Large intestine (tissue), 3 donors: Measurements from ENCODE around the gene EXOSC7. TPM values are rescaled to one million over a fixed set of nuclear protein-coding genes. Genes with fewer than 3 reads are reported as not detected.
"Not testable (repeated sequence)": the region's sequence is repeated elsewhere in the genome, so short reads cannot be mapped to it uniquely, and the experiment has no call there.

ENCODE experiments used
- DNase-seq, 2 donors: peaks; one replicate each; pipeline versions ENCODE4 v3.0.0 to v3.0.0-alpha.2; 2013
- H3K27ac ChIP-seq: one replicate; pipeline ENCODE4 v1.5.1; 2013; ENCODE audit warnings: low read length
- H3K27me3 ChIP-seq: 2 replicates; pipeline ENCODE4 v1.6.1; 2013; ENCODE audit warnings: low read length; ENCODE audit not compliant: control insufficient read depth, insufficient read depth
- H3K36me3 ChIP-seq: 2 replicates; pipeline ENCODE4 v1.6.1; 2013; ENCODE audit warnings: low read length; ENCODE audit not compliant: control insufficient read depth, insufficient read depth
- H3K4me1 ChIP-seq: one replicate; pipeline ENCODE4 v1.6.1; 2013; ENCODE audit warnings: low read length; ENCODE audit not compliant: control insufficient read depth, insufficient read depth
- H3K4me3 ChIP-seq: one replicate; pipeline ENCODE4 v1.5.1; 2013; ENCODE audit warnings: low read length
- H3K9me3 ChIP-seq: one replicate; pipeline ENCODE4 v1.6.1; 2013; ENCODE audit warnings: mild to moderate bottlenecking, low read depth, low read length, moderate library complexity; ENCODE audit not compliant: control insufficient read depth
- WGBS: methylation state at CpG from one replicate; pipeline ENCODE4 v1.1.5; 2013; ENCODE audit warnings: low lambda C conversion rate; ENCODE audit not compliant: insufficient coverage; 5-methylcytosine and 5-hydroxymethylcytosine counted together
- polyA plus RNA-seq: library from polyadenylated mRNA; unstranded; fragments of 120-200 nt; gene quantifications from one replicate; pipeline ENCODE4 v1.2.1, GENCODE V29; 2013

The EXOSC7 gene
- polyA plus RNA-seq, 1 donor: 38.1 TPM

GRCh38 chr3:44939581-44940036 lies 36.4 kb upstream of the EXOSC7 start:
- Histone ChIP-seq H3K4me1 (no peaks in the 10 kb centered on the region), H3K27me3 (no peaks in the 10 kb centered on the region), H3K4me3 (no peak overlapping the region), H3K9me3 (no peaks in the 10 kb centered on the region), H3K27ac (no peak overlapping the region), H3K36me3 (peaks cover 70% of the 10 kb centered on the region)
- WGBS: no CpG with 5 or more reads among the region's 6 CpGs
- DNase-seq: no peak

GRCh38 chr3:44942202-44942921 lies 33.7 kb upstream of the EXOSC7 start:
- Histone ChIP-seq H3K27ac (no peak overlapping the region), H3K9me3 (no peaks in the 10 kb centered on the region), H3K4me3 (no peak overlapping the region), H3K27me3 (no peaks in the 10 kb centered on the region), H3K4me1 (no peaks in the 10 kb centered on the region), H3K36me3 (peaks cover 75% of the 10 kb centered on the region)
- no CpG with 5 or more reads among the region's 9 CpGs for WGBS
- DNase-seq: no peak

GRCh38 chr3:44948239-44948638 lies 27.8 kb upstream of the EXOSC7 start:
- Histone ChIP-seq H3K36me3 (peaks cover 38% of the 10 kb centered on the region), H3K27ac (no peak overlapping the region), H3K9me3 (no peaks in the 10 kb centered on the region), H3K4me1 (no peaks in the 10 kb centered on the region), H3K27me3 (no peaks in the 10 kb centered on the region), H3K4me3 (no peak overlapping the region)
- DNase-seq: no peak
- WGBS: no CpG with 5 or more reads among the region's 3 CpGs

DNA sequence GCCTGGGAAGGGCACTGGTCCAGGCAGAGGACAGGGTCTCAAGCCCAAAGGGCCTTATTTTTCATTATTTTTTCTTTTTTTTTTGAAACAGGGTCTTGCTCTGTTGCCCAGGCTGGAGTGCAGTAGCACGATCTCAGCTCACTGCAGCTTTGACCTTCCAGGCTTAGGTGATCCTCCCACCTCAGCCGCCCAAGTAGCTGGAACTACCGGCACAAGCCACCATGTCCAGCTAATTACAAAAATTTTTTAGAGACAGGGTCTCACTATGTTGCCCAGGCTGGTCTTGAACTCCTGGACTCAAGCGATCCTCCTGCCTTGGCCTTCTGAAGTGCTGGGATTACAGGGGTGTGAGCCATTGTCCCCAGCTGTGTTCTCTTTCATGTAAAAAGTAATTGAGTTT lies 26.3 kb upstream of the EXOSC7 start:
- H3K4me3 ChIP-seq, H3K9me3 ChIP-seq, H3K4me1 ChIP-seq, H3K27me3 ChIP-seq, H3K27ac ChIP-seq, DNase-seq: not testable (repeated sequence)
- WGBS: no CpG with 5 or more reads among the region's 4 CpGs
- H3K36me3 ChIP-seq: peaks cover 42% of the 10 kb centered on the region

DNA sequence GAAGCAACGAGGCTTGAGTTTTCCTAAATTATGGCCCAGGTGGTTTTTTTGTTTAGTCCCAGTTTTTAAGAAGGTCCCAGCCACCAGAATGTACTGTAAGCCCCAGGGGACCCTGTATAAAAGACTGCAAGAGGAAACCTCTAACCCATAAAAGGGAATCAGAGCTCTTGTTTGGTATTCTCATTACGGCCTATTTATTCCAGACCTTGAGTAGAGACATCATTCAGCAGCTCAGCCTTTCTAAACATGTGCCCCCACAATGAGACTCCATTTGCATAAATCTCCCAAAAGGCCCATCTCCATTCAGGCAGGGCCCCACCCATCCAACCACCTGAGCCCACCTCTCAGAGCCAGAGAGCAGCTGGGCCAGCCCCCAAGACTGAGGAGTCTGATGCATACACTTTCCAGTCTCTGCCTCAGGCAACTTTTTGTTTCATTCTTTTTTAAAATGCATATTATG lies 25.7 kb upstream of the EXOSC7 start:
- Histone ChIP-seq H3K4me3 (no peak overlapping the region), H3K9me3 (no peaks in the 10 kb centered on the region), H3K27ac (no peak overlapping the region), H3K27me3 (no peaks in the 10 kb centered on the region), H3K4me1 (no peaks in the 10 kb centered on the region), H3K36me3 (peaks cover 44% of the 10 kb centered on the region)
- no CpG with 5 or more reads among the region's 2 CpGs for WGBS
- no peak for DNase-seq

DNA sequence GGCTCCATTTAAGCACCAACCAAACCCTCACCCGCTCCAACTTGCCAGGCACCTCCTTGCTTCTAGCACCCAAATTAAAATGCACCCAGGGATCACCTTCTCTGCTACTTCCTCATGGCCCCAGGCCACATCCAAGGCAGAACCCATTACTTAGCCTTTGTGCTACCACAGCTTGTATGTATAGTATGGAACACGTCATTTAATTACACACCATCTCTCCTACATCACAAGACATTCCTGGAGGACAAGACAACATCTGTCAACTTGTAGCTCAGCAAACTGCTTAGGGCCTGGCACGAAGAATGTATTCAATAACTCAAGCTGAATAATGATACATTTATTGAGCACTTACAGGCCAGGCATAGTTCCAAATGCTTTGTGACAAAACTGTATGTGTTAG lies 23.4 kb upstream of the EXOSC7 start:
- Histone ChIP-seq H3K36me3 (peaks cover 48% of the 10 kb centered on the region), H3K4me3 (no peak overlapping the region)
- WGBS: no CpG with 5 or more reads among the region's 3 CpGs

GRCh38 chr3:44954304-44954703 lies 21.7 kb upstream of the EXOSC7 start:
- Histone ChIP-seq H3K9me3 (no peaks in the 10 kb centered on the region), H3K27me3 (no peaks in the 10 kb centered on the region), H3K27ac (no peak overlapping the region), H3K4me1 (no peaks in the 10 kb centered on the region), H3K36me3 (peaks cover 55% of the 10 kb centered on the region), H3K4me3 (no peak overlapping the region)
- WGBS: no CpG with 5 or more reads among the region's 5 CpGs
- DNase-seq: no peak

More for the DNA sequence above, 23.4 kb upstream of the EXOSC7 start:
- H3K27me3 ChIP-seq: no peaks in the 10 kb centered on the region
- no peaks in the 10 kb centered on the region for H3K4me1 ChIP-seq
- no peaks in the 10 kb centered on the region for H3K9me3 ChIP-seq
- H3K27ac ChIP-seq: no peak overlapping the region
- DNase-seq: no peak

DNA sequence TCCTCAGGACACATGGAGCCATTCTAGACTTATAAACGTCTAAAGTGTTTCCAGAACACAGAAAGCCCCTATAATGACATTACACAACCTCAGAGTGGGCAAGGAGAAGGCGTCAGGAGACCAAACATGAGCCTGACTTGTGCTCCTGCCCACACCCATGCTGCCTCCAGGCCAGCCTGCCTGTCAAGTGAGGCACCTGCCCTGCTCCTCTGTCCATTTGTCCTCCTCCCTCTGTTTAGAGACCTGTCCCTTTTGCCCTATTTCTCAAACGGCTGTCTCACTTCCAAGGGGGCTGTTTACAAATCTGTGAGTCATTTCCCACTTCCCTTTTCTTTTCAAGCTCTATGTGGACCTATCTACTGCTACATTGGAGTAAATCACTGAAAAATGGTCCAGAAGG lies 21.1 kb upstream of the EXOSC7 start:
- Histone ChIP-seq H3K9me3 (no peaks in the 10 kb centered on the region), H3K27me3 (no peaks in the 10 kb centered on the region), H3K36me3 (peaks cover 55% of the 10 kb centered on the region), H3K4me1 (no peaks in the 10 kb centered on the region), H3K4me3 (no peak overlapping the region), H3K27ac (no peak overlapping the region)
- DNase-seq: no peak
- WGBS: no CpG with 5 or more reads among the region's 3 CpGs

- H3K9me3 ChIP-seq: no peaks in the 10 kb centered on the region
- no peak for DNase-seq
- no peaks in the 10 kb centered on the region for H3K4me1 ChIP-seq
- WGBS: no CpG with 5 or more reads among the region's 1 CpG
- H3K27me3 ChIP-seq: no peaks in the 10 kb centered on the region
- no peak overlapping the region for H3K4me3 ChIP-seq
- H3K36me3 ChIP-seq: peaks cover 55% of the 10 kb centered on the region
- no peak overlapping the region for H3K27ac ChIP-seq
These were observed 20.1 kb upstream of the EXOSC7 start for GRCh38 chr3:44955917-44956316.

- Histone ChIP-seq H3K9me3 (no peaks in the 10 kb centered on the region), H3K27ac (no peak overlapping the region), H3K36me3 (peaks cover 47% of the 10 kb centered on the region), H3K4me3 (no peak overlapping the region), H3K27me3 (no peaks in the 10 kb centered on the region), H3K4me1 (no peaks in the 10 kb centered on the region)
- DNase-seq: no peak
- no CpG with 5 or more reads among the region's 4 CpGs for WGBS
These were observed 18.1 kb upstream of the EXOSC7 start for GRCh38 chr3:44957986-44958385.

DNA sequence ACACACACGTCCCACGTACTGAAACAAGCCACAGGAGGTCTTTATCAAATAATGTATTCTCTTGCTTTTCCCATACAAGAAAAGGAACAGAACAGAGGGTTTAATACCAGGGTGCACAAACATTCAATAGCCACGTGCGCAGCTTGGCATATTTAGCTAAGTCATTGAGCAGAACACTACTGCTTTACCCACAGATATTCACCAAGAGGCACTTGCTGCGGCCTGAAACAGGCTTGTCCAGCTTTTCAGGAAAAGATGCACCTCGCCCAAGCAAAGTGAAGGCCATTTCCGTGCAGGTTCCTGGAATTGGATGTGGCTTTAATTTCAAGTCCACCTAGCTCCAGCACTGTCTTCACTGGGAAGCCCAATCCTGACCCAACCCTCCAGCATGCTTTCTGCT lies 17.7 kb upstream of the EXOSC7 start:
- no peak overlapping the region for H3K27ac ChIP-seq
- H3K4me1 ChIP-seq: no peaks in the 10 kb centered on the region
- peaks cover 45% of the 10 kb centered on the region for H3K36me3 ChIP-seq
- H3K9me3 ChIP-seq: no peaks in the 10 kb centered on the region
- no peak for DNase-seq
- no peaks in the 10 kb centered on the region for H3K27me3 ChIP-seq
- 100% methylated on average over 2 of the region's 7 CpGs for WGBS
- no peak overlapping the region for H3K4me3 ChIP-seq
